Left kidney (tissue), 2 donors: ENCODE data around the gene AHCTF1. TPM values are rescaled to one million over a fixed set of nuclear protein-coding genes. Genes with fewer than 3 reads are reported as not detected.
"Not testable (repeated sequence)": the region's sequence is repeated elsewhere in the genome, so short reads cannot be mapped to it uniquely, and the experiment has no call there.

Experiments
- DNase-seq: peaks from one replicate; pipeline ENCODE4 v3.0.0-alpha.2; 2013
- polyA plus RNA-seq: library from polyadenylated mRNA; unstranded; fragments of 120-200 nt; gene quantifications from one replicate; pipeline ENCODE4 v1.2.1, GENCODE V29; 2013; ENCODE audit not compliant: insufficient read length

Gene AHCTF1
- polyA plus RNA-seq, 1 donor, result 61.5 TPM

GRCh38 chr1:246840761-246841160 is 91.0 kb downstream of the AHCTF1 start:
- not testable (repeated sequence) for DNase-seq

GRCh38 chr1:246838118-246838456 is 93.7 kb downstream of the AHCTF1 start:
- DNase-seq, result no peak

GRCh38 chr1:246837418-246838117 is 94.2 kb downstream of the AHCTF1 start:
- DNase-seq, result no peak

- no peak for DNase-seq
These were observed 95.4 kb downstream of the AHCTF1 start for GRCh38 chr1:246836209-246836966.

- no peak for DNase-seq
These were observed 100.2 kb downstream of the AHCTF1 start for GRCh38 chr1:246831543-246831942.

GRCh38 chr1:246828818-246829217 is 102.9 kb downstream of the AHCTF1 start:
- no peak for DNase-seq

- DNase-seq, result no peak
These were observed 104.4 kb downstream of the AHCTF1 start for GRCh38 chr1:246827396-246827795.

GRCh38 chr1:246825557-246826175 is 106.1 kb downstream of the AHCTF1 start:
- DNase-seq, result no peak

GRCh38 chr1:246824541-246824940 is 107.2 kb downstream of the AHCTF1 start:
- DNase-seq, result no peak

GRCh38 chr1:246822154-246822553 is 109.6 kb downstream of the AHCTF1 start:
- not testable (repeated sequence) for DNase-seq

- no peak for DNase-seq
These were observed 111.1 kb downstream of the AHCTF1 start for GRCh38 chr1:246820666-246821065.

GRCh38 chr1:246817778-246818177 is 114.0 kb downstream of the AHCTF1 start:
- DNase-seq, result not testable (repeated sequence)

GRCh38 chr1:246815693-246816270 is 116.0 kb downstream of the AHCTF1 start:
- DNase-seq, result no peak

GRCh38 chr1:246814890-246815289 is 116.9 kb downstream of the AHCTF1 start:
- no peak for DNase-seq

- DNase-seq, result not testable (repeated sequence)
These were observed 118.4 kb downstream of the AHCTF1 start for GRCh38 chr1:246813325-246813724.

- no peak for DNase-seq
These were observed 119.8 kb downstream of the AHCTF1 start for GRCh38 chr1:246811985-246812384.

- DNase-seq, result no peak
These were observed 122.3 kb downstream of the AHCTF1 start for GRCh38 chr1:246809473-246809872.

- DNase-seq, result no peak
These were observed 126.5 kb downstream of the AHCTF1 start for GRCh38 chr1:246805135-246805716.

- no peak for DNase-seq
These were observed 127.9 kb downstream of the AHCTF1 start for GRCh38 chr1:246803883-246804282.

- no peak for DNase-seq
These were observed 128.4 kb downstream of the AHCTF1 start for GRCh38 chr1:246803373-246803772.

- no peak for DNase-seq
These were observed 130.3 kb downstream of the AHCTF1 start for GRCh38 chr1:246801241-246802020.

- no peak for DNase-seq
These were observed 131.0 kb downstream of the AHCTF1 start for GRCh38 chr1:246800756-246801155.
